ENCODE measurements around the gene CBX1.

CBX1 gene

GRCh38 chr17:48101012-48101720, at the start of gene CBX1:
CBX1 (minus strand) TSS chr17:48101478; CDS start chr17:48077004, 24,474 bp downstream.
- TF ChIP-seq GATA3 (IDR thresholded peaks at IDR 0.05; ENCODE audit: low read depth, low read length) (no peak), GATA2 (IDR thresholded peaks at IDR 0.05; ENCODE audit: low read depth, low read length) (no peak)

DNA sequence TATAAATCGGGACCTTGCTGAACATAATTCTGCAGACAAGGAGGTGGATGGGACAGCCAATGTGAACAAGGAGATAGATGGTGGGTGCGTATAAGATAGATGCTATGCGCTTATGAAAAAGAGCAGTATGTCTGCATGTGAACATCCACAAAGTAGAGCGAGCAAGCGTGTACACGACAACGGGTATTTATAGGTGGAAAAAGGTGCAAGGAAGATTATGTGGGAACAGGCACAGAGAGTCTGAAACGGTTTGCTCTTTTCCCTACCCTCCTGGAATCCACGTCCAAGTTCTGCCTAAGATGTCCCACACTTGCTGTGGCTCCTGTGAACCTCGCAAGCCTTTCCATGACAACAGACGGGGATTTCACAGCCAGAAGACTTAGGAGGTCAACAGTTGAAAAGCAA, 49.3 kb upstream of the CBX1 start:
- TF ChIP-seq GATA2 (IDR thresholded peaks at IDR 0.05; ENCODE audit: low read depth, low read length) (no peak), GATA3 (IDR thresholded peaks at IDR 0.05; ENCODE audit: low read depth, low read length) (no peak)

DNA sequence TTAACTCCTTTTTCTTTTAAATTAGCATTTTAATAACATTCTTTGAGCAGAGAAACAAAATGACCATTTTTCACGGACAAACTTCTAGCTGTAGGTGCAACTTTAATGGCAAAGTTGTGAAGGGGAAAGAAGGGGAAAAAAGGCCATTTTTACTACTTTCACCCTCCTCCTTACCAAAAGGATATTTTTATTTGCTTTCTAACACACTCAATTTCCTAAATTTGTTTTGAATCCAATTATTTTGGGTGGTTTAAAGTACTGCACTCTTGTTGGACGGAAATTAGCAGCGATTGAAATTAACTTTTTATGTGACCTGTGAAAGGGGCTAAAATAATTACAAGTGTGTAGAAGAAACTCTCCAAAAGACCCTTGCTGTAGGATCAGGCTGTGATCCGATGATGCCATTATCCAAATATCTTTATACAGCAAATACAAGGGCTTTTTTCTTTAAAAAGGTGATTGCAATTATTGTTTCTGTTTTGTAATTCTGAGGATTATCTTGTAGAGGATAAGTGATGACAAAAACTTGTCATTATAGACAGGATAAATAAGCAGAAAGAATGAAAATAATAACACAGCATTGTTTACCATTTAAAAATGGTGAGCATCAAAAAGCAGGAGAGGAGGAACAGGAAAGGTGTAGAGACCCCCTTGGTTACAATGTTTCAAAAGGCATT, 48.6 kb upstream of the CBX1 start:
- TF ChIP-seq GATA2 (IDR thresholded peaks at IDR 0.05; ENCODE audit: low read depth, low read length) (no peak), GATA3 (IDR thresholded peaks at IDR 0.05; ENCODE audit: low read depth, low read length) (no peak)

DNA sequence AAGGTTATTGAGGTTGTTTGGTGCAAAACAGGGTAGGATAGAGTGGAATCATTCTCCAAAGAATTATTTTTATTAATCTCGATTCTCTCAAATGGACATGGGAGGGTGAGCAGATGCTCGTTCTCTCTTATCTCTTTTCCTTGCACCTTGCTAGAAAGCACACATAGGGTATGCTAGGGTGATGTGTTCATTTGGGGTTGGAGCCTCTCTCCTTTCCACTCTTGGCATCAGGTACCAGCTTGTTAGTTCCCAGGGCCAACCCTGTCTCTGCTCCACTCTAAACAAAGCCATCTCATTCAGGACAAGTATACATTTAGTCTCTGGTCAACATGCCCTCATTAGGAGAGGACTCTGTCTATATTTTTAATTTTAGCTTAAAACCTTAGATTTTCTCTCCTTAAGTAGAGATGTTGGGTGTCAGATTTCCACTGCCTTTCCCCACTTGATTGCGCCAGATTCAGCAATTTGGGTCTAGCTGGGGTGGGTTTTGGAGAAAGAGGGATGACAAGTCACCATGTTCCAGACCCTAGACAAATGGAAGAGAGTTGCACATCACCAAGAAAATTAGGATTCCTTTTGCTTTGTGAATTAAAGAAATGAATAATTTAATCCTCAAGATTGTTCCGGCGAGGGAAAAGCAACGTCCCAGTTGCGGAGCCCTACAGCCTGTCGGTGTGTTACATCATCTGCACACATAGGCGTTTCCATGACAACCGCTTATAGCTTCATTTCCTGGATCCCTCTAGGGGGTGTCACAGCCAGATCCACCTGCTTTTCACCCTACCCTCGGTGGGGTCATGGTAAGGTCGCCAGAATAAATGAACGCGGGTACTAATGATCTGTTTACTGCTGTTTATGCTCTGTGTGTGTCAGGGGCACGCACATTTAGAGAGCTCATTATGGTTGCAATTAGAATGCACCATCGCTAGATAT, 47.8 kb upstream of the CBX1 start:
- TF ChIP-seq GATA2 (IDR thresholded peaks at IDR 0.05; ENCODE audit: low read depth, low read length): no peak
- TF ChIP-seq GATA3 (IDR thresholded peaks at IDR 0.05; ENCODE audit: low read depth, low read length): no peak

DNA sequence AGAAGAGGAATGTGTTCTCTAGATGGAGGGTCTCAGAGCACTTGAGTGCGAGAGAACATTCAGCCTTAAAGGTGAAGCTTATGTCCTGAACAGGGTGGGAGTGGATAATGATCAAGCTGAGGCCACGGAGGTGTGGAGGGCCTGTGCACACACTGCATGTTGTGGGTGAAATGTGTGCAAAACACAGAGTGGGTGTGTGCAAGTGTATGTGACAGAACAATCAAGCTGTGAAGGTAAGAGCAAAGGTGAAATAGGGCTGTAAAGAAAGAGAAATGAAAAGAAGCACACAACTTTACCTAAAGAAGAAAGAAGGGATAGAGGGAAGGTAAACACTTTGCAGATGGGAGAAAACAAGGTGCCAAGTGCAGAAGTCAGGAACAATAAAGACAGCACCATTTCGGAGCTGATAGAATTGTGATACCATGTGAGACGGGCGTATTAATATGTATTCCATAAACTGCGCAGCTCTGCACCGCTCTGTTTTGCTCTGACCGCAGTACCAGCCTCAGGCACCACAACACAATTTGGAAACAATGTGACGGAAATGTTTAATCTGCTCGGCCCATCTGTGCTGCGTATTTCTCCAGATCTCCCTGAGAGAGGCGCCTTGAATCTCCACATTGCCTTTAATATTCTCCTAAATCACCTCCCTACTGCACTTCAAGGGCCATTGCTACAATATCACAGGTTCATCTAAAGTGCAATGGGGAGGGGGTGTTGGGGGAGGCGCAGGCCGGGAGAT, 46.9 kb upstream of the CBX1 start:
- peak; percentile 83 for TF ChIP-seq GATA2 (IDR thresholded peaks at IDR 0.05; ENCODE audit: low read depth, low read length)
- no peak for TF ChIP-seq GATA3 (IDR thresholded peaks at IDR 0.05; ENCODE audit: low read depth, low read length)

DNA sequence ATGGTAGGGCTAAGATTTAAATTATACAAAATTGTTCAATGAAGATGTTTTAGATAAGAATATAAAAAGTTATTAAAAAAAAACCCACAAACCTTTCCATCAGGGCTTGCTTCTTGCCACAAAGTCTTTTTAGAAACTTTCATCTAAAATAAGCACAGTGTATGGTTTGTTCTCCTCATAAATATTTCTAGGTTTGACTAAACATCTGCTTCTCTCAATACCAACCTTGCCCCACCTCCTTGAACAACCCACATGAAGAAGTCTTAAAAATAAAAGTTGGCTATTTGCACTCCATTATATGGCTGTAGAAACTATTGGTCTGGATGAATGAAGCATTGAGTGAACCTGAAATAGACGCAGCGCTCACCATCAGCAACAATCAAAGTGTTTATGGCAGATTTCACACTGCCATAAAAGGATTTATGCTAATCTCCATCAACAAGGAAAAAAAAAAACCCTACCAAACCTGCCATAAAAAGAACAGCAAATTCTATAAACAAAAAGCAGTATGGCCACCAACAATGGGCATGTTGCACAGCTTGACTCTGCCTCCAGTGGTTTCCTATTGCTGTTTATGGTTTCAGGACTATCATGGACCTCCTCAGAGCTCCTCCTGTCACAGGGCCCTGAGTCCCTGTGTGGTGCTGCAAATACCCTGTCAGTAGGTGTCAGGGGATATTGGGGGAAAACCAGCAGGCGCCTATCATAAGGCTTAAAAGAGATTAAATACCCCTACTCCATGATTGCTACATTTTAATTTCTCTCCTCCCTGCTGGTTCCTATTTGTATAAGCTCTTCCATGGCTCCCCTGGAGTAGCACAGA, 43.9 kb upstream of the CBX1 start:
- TF ChIP-seq GATA3 (IDR thresholded peaks at IDR 0.05; ENCODE audit: low read depth, low read length): no peak
- TF ChIP-seq GATA2 (IDR thresholded peaks at IDR 0.05; ENCODE audit: low read depth, low read length): no peak

GRCh38 chr17:48144231-48144630, 43.0 kb upstream of the CBX1 start:
- no peak for TF ChIP-seq GATA2 (IDR thresholded peaks at IDR 0.05; ENCODE audit: low read depth, low read length)
- no peak for TF ChIP-seq GATA3 (IDR thresholded peaks at IDR 0.05; ENCODE audit: low read depth, low read length)

DNA sequence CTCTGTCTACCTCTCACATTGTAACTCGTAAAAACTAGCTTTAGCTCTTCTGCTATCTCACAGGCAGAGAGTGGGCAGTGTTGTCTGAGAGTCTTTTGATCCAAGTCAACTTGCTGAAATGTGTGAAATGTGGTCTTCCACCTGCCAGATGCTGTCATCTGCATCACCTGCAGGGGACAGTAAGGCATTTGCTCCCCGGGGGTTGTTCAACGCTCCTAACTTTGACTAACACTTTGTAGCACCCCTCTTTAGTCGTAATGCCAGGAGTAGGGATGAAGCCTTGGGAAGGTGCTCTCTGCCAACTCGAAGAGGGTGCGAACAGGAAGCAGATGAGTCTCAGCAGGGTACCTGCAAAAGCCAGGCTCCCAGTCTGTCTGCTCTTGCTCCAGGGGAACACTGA, 42.4 kb upstream of the CBX1 start:
- TF ChIP-seq GATA3 (IDR thresholded peaks at IDR 0.05; ENCODE audit: low read depth, low read length): no peak
- TF ChIP-seq GATA2 (IDR thresholded peaks at IDR 0.05; ENCODE audit: low read depth, low read length): no peak

DNA sequence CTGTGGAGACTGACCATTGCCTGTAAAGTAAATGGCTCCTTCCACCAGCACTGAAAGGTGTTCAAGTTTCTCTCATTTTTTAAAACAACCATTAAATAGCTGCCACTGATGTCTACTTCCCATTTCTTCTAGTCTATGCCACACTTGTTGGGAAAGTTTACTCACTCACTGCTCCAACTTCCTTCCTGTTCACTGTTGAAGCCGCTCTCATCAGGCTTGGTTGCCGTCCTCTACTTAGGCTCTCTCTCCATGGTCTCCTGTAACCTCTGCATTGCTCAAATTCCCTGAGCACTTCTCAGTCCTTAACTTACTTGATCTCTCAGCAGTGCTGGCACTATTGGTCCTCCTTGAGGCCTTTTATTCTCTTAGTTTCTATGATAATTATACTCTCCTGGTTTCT, 38.7 kb upstream of the CBX1 start:
- TF ChIP-seq GATA2 (IDR thresholded peaks at IDR 0.05; ENCODE audit: low read depth, low read length): no peak
- TF ChIP-seq GATA3 (IDR thresholded peaks at IDR 0.05; ENCODE audit: low read depth, low read length): no peak

DNA sequence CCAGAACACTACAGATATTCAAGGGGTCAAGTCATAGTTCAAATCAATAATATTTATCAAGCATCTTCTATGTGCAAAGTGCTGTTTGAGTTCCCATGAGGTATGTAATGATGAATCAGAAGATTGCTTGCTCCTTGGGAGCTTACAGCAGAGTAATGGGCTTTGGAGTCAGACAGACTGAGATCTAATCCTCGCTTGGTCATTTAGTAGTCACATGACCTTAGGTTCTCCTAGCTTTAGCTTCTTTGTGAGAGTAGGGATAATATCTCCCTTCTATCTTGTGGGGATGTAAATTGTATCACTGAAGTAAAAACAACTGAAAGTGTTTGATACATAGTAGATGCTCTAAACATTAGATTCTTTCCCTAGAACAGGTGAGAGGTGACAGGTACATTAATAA, 36.4 kb upstream of the CBX1 start:
- no peak for TF ChIP-seq GATA2 (IDR thresholded peaks at IDR 0.05; ENCODE audit: low read depth, low read length)
- TF ChIP-seq GATA3 (IDR thresholded peaks at IDR 0.05; ENCODE audit: low read depth, low read length): no peak

GRCh38 chr17:48134912-48135480, 33.7 kb upstream of the CBX1 start:
- no peak for TF ChIP-seq GATA3 (IDR thresholded peaks at IDR 0.05; ENCODE audit: low read depth, low read length)
- TF ChIP-seq GATA2 (IDR thresholded peaks at IDR 0.05; ENCODE audit: low read depth, low read length): no peak

- TF ChIP-seq GATA2 (IDR thresholded peaks at IDR 0.05; ENCODE audit: low read depth, low read length): no peak
- TF ChIP-seq GATA3 (IDR thresholded peaks at IDR 0.05; ENCODE audit: low read depth, low read length): no peak
Observed at GRCh38 chr17:48132385-48132784, 31.1 kb upstream of the CBX1 start.

Measured in SH-SY5Y (cell line).